ENCODE data around the gene NT5DC3.

NT5DC3 gene

DNA sequence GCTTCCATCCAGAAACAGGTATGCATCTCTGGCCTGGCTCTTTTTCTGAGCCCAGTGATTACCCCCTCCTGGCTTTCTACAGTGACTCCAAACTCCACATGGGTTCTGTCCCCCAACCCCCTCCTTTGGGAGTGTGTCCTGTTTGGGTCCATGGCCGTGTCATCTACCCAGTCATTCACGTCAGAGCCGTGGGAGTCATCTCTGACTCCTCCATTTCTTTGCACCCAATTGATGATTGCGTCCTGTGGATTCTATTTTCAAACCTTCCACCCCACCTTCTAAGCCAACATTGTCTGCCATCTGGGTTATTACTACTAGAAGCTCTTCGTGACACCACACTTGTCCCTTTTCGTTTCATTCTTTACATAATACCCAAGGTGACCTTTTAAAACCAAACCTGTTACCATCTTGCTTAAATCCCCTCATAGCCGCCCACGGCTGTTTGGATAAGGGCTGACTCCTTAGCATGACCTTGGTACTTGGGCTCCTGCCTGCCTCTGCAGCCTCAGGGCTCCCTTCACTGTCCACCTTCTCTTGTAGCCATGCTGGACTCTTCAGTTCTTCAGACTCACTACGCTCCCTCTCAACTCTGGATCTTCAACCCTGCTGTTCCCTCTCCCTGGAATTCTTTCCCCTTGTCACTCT lies 38.1 kb upstream of the NT5DC3 start:
- Histone ChIP-seq H3K36me3 (ENCODE audit: control insufficient read depth, insufficient read depth, low read length) (no peaks in the 10 kb centered on the region), H3K4me3 (ENCODE audit: insufficient read depth, low read depth, low read length, poor library complexity, severe bottlenecking) (no peak overlapping the region), H3K4me1 (ENCODE audit: control insufficient read depth, insufficient read depth, low read length, poor library complexity, severe bottlenecking) (peaks cover 4% of the 10 kb centered on the region), H3K9me3 (ENCODE audit: control insufficient read depth, low read length) (no peaks in the 10 kb centered on the region), H3K27me3 (replicated peaks; ENCODE audit: control insufficient read depth, insufficient read depth, low read length, poor library complexity, severe bottlenecking) (no peaks in the 10 kb centered on the region), H3K27ac (ENCODE audit: insufficient read depth, low read length, poor library complexity, severe bottlenecking) (no peak overlapping the region)
- DNase-seq, result no peak

DNA sequence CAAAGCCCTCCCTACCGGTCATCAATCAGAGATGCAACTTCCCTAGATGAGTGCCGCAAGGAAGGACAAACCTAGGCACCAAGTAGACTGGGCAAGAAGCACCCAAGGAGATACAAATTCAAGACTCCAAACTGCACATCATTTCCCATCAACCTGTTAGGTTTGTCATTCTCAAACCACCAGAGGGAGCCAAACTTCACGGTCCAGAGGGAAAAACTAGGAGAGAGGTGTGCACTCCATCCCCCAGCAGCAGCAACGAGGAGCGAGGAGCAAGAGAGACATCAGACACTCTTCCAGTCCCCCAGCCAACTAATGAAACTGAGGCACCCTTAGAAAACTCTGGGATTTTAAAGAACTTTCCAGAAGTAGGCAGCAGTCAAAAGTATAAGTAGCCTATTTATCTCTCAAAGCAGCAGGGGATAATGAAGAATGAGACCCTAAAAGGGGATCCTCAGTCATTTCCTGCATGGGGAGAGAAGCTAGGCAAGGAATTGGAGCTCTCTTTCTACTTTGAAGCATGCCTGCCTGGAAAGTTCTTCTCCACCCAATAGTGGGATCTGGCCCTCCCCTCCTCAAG lies 37.0 kb upstream of the NT5DC3 start:
- H3K4me1 ChIP-seq (ENCODE audit: control insufficient read depth, insufficient read depth, low read length, poor library complexity, severe bottlenecking), result peaks cover 4% of the 10 kb centered on the region
- no peak overlapping the region for H3K27ac ChIP-seq (ENCODE audit: insufficient read depth, low read length, poor library complexity, severe bottlenecking)
- no peaks in the 10 kb centered on the region for H3K36me3 ChIP-seq (ENCODE audit: control insufficient read depth, insufficient read depth, low read length)
- peak; percentile 15 to 38 (median 21) for DNase-seq
- H3K9me3 ChIP-seq (ENCODE audit: control insufficient read depth, low read length), result no peaks in the 10 kb centered on the region
- H3K27me3 ChIP-seq (replicated peaks; ENCODE audit: control insufficient read depth, insufficient read depth, low read length, poor library complexity, severe bottlenecking), result no peaks in the 10 kb centered on the region
- no peak overlapping the region for H3K4me3 ChIP-seq (ENCODE audit: insufficient read depth, low read depth, low read length, poor library complexity, severe bottlenecking)

DNA sequence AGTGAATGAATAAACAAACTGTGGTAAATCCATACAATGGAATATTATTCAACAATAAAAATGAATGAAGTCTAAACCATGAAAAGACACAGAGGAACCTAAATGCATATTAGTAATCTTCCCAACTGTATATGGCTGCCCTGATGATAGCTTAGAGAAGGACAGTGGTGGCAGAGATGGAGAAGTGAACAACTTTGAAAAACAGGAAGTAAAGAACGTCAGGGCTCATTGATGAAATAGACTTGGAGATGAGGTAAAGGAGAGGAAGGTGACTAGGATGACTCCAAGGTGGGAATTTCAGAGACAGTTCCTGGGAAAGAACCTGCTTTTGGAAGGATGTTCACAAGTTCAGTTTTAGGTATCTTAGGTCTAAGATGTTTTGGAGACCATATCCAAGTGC lies 36.3 kb upstream of the NT5DC3 start:
- H3K27ac ChIP-seq (ENCODE audit: insufficient read depth, low read length, poor library complexity, severe bottlenecking), result no peak overlapping the region
- no peaks in the 10 kb centered on the region for H3K27me3 ChIP-seq (replicated peaks; ENCODE audit: control insufficient read depth, insufficient read depth, low read length, poor library complexity, severe bottlenecking)
- peaks cover 4% of the 10 kb centered on the region for H3K4me1 ChIP-seq (ENCODE audit: control insufficient read depth, insufficient read depth, low read length, poor library complexity, severe bottlenecking)
- H3K36me3 ChIP-seq (ENCODE audit: control insufficient read depth, insufficient read depth, low read length), result no peaks in the 10 kb centered on the region
- H3K4me3 ChIP-seq (ENCODE audit: insufficient read depth, low read depth, low read length, poor library complexity, severe bottlenecking), result no peak overlapping the region
- DNase-seq, result no peak
- no peaks in the 10 kb centered on the region for H3K9me3 ChIP-seq (ENCODE audit: control insufficient read depth, low read length)

DNA sequence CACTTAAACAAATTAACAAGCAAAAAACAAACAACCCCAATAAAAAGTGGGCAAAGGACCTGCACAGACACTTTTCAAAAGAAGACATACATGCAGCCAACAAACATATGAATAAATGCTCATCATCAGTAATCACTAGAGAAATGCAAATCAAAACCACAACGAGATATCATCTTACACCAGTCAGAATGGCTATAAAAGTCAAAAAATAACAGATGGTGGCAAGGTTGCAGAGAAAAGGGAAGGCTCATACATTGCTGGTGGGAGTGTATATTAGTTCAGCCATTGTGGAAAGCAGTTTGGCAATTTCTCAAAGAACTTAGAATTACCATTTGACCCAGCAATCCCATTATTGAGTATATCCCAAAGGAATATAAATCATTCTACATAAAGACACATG lies 34.6 kb upstream of the NT5DC3 start:
- no peak overlapping the region for H3K4me3 ChIP-seq (ENCODE audit: insufficient read depth, low read depth, low read length, poor library complexity, severe bottlenecking)

DNA sequence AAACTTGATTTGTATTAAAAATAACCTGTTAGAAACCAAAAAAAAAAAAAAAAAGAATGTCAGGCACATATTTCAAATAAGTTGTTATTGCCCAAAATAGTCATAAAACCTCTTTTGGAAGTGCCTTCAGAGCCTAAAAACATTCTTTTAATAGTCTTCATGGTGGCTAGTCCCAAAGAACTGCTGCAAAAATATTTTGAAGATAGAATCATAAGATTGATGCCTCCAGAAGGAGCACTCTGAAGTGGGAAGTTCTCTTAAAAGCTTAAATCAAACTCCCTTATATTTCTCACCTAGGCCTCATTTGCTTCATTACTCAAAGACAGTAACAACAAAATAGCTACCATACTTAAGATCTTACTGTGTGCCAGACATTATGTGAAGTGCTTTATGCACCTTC lies 27.2 kb upstream of the NT5DC3 start:
- no peaks in the 10 kb centered on the region for H3K27me3 ChIP-seq (replicated peaks; ENCODE audit: control insufficient read depth, insufficient read depth, low read length, poor library complexity, severe bottlenecking)
- H3K27ac ChIP-seq (ENCODE audit: insufficient read depth, low read length, poor library complexity, severe bottlenecking), result no peak overlapping the region
- H3K4me1 ChIP-seq (ENCODE audit: control insufficient read depth, insufficient read depth, low read length, poor library complexity, severe bottlenecking), result no peaks in the 10 kb centered on the region
- no peaks in the 10 kb centered on the region for H3K36me3 ChIP-seq (ENCODE audit: control insufficient read depth, insufficient read depth, low read length)
- no peak overlapping the region for H3K4me3 ChIP-seq (ENCODE audit: insufficient read depth, low read depth, low read length, poor library complexity, severe bottlenecking)
- no peak for DNase-seq
- H3K9me3 ChIP-seq (ENCODE audit: control insufficient read depth, low read length), result no peaks in the 10 kb centered on the region

More for the DNA sequence above, 34.6 kb upstream of the NT5DC3 start:
- Histone ChIP-seq H3K27ac (ENCODE audit: insufficient read depth, low read length, poor library complexity, severe bottlenecking) (no peak overlapping the region), H3K9me3 (ENCODE audit: control insufficient read depth, low read length) (no peaks in the 10 kb centered on the region), H3K36me3 (ENCODE audit: control insufficient read depth, insufficient read depth, low read length) (no peaks in the 10 kb centered on the region), H3K27me3 (replicated peaks; ENCODE audit: control insufficient read depth, insufficient read depth, low read length, poor library complexity, severe bottlenecking) (no peaks in the 10 kb centered on the region), H3K4me1 (ENCODE audit: control insufficient read depth, insufficient read depth, low read length, poor library complexity, severe bottlenecking) (peaks cover 4% of the 10 kb centered on the region)
- no peak for DNase-seq

DNA sequence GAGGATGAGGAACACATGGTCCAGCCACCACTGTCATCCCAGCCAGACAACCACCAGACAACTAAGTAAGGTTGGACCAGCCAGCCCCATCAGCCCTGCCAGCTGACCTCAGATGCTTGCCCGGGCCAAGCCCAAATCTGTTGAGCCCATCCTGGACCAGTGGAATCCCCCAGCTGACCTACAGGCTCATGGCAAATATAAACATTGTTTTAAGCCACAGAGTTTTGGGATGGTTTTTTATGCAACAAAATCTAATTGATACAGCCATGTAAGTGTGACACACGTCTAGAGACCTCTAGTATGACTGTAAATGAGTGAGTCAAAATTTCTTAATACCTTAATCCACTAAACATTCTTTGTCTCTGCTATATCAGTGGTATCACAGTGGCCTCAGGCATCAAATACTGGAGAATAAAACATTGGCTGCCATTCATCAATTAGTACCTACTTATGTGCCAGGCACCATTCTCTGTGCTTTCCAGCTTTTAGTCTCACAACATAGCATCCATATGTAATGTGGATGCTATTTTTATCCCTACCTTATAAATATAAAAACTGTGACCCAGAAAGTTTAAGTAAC lies 24.2 kb upstream of the NT5DC3 start:
- H3K4me3 ChIP-seq (ENCODE audit: insufficient read depth, low read depth, low read length, poor library complexity, severe bottlenecking), result no peak overlapping the region
- no peaks in the 10 kb centered on the region for H3K4me1 ChIP-seq (ENCODE audit: control insufficient read depth, insufficient read depth, low read length, poor library complexity, severe bottlenecking)
- H3K27me3 ChIP-seq (replicated peaks; ENCODE audit: control insufficient read depth, insufficient read depth, low read length, poor library complexity, severe bottlenecking), result no peaks in the 10 kb centered on the region
- H3K36me3 ChIP-seq (ENCODE audit: control insufficient read depth, insufficient read depth, low read length), result no peaks in the 10 kb centered on the region
- DNase-seq, result no peak
- H3K9me3 ChIP-seq (ENCODE audit: control insufficient read depth, low read length), result no peaks in the 10 kb centered on the region
- no peak overlapping the region for H3K27ac ChIP-seq (ENCODE audit: insufficient read depth, low read length, poor library complexity, severe bottlenecking)

DNA sequence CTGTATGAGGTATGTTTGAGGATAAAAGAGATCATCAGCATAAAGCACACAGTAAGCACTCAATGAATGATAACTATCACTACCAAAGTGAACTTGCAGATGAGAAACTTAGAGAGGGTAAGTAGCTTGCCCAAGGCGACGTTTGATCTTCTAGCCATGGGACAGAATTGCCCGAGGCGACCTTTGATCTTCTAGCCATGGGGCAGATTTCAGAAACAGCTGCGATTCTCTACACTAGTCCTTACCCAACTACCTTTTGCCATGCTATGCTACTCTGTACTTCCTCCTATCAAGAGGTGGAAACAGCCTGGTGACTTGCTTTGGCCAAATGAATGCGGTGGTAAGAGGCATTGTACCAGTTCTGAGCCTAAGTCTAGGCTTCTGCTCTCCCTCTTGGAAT lies 23.7 kb upstream of the NT5DC3 start:
- no peak for DNase-seq
- Histone ChIP-seq H3K27ac (ENCODE audit: insufficient read depth, low read length, poor library complexity, severe bottlenecking) (no peak overlapping the region), H3K36me3 (ENCODE audit: control insufficient read depth, insufficient read depth, low read length) (no peaks in the 10 kb centered on the region), H3K4me1 (ENCODE audit: control insufficient read depth, insufficient read depth, low read length, poor library complexity, severe bottlenecking) (no peaks in the 10 kb centered on the region), H3K4me3 (ENCODE audit: insufficient read depth, low read depth, low read length, poor library complexity, severe bottlenecking) (no peak overlapping the region), H3K9me3 (ENCODE audit: control insufficient read depth, low read length) (no peaks in the 10 kb centered on the region), H3K27me3 (replicated peaks; ENCODE audit: control insufficient read depth, insufficient read depth, low read length, poor library complexity, severe bottlenecking) (no peaks in the 10 kb centered on the region)

DNA sequence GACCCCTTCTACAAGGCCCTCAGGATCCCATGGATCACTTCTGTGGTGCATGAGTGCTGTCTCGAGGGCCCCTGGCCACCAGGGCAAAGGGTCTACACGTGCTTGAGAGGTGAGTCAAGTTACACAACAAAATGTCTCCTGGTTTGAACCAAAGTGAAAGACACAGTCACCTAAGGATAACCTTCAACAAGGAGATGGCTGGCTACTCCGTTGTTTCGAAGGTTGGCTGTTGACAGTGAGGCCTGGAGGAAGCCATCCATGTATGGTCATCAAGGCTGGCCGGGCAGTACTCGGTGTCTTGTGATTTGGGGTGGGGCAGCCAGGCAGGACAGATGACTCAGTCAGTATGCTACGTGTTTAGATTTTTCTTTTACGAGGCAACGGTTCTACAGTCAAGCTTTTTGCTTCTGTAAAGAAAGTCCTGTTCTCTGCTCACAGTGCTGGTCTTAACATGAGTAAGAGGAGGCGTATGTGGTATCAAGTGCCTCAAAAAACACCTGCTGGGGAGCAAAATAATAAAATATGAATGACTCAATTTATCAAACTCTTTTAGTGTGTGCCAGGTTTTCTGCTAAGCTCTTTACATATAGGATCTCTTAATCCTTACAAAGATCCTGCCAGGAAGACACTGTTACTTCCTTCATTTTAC lies 18.0 kb upstream of the NT5DC3 start:
- no peak overlapping the region for H3K27ac ChIP-seq (ENCODE audit: insufficient read depth, low read length, poor library complexity, severe bottlenecking)
- no peaks in the 10 kb centered on the region for H3K27me3 ChIP-seq (replicated peaks; ENCODE audit: control insufficient read depth, insufficient read depth, low read length, poor library complexity, severe bottlenecking)
- DNase-seq, result no peak
- H3K36me3 ChIP-seq (ENCODE audit: control insufficient read depth, insufficient read depth, low read length), result no peaks in the 10 kb centered on the region
- H3K4me3 ChIP-seq (ENCODE audit: insufficient read depth, low read depth, low read length, poor library complexity, severe bottlenecking), result no peak overlapping the region
- H3K4me1 ChIP-seq (ENCODE audit: control insufficient read depth, insufficient read depth, low read length, poor library complexity, severe bottlenecking), result no peaks in the 10 kb centered on the region
- H3K9me3 ChIP-seq (ENCODE audit: control insufficient read depth, low read length), result no peaks in the 10 kb centered on the region

DNA sequence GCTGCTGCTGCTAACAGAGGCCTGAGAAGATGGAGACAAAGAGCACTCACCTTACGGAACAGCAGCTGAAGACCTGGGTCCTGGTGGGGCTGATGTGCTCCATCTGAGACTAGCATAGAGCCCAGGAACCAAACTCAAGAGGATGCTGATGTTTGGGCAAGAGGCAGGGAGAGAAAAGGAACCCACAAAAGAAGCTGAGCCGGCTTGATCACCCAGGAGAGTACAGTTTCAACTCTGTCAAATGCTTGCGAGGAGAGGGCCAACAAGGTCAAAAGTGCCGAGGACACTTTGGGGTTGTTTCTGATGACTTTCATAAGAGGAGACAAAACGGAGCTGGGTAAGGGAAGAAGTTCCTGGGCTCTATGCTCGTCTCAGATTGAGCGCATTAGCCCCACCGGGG lies 17.3 kb upstream of the NT5DC3 start:
- Histone ChIP-seq H3K27ac (ENCODE audit: insufficient read depth, low read length, poor library complexity, severe bottlenecking) (no peak overlapping the region), H3K9me3 (ENCODE audit: control insufficient read depth, low read length) (no peaks in the 10 kb centered on the region), H3K27me3 (replicated peaks; ENCODE audit: control insufficient read depth, insufficient read depth, low read length, poor library complexity, severe bottlenecking) (no peaks in the 10 kb centered on the region), H3K36me3 (ENCODE audit: control insufficient read depth, insufficient read depth, low read length) (no peaks in the 10 kb centered on the region), H3K4me3 (ENCODE audit: insufficient read depth, low read depth, low read length, poor library complexity, severe bottlenecking) (no peak overlapping the region), H3K4me1 (ENCODE audit: control insufficient read depth, insufficient read depth, low read length, poor library complexity, severe bottlenecking) (no peaks in the 10 kb centered on the region)
- no peak for DNase-seq

DNA sequence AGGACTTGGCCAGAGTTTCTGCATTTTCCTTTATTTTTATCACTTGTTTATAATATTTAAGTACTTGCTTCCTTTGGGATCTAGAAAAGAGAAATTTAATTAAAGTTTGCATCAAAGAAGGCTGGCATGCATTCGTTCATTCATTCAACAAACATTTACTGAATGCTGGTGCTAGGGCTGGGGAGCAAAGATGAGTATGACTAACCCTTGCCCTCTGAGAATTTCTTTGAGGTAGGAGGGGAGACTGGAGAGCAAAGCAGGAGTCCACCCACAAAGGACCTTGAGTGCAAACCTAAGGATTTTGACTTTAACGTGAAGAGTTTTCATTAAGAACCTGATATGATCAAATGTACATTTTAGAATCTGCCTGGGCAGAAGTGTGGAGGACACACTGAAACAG lies 16.1 kb upstream of the NT5DC3 start:
- no peaks in the 10 kb centered on the region for H3K4me1 ChIP-seq (ENCODE audit: control insufficient read depth, insufficient read depth, low read length, poor library complexity, severe bottlenecking)
- no peak overlapping the region for H3K4me3 ChIP-seq (ENCODE audit: insufficient read depth, low read depth, low read length, poor library complexity, severe bottlenecking)
- no peaks in the 10 kb centered on the region for H3K27me3 ChIP-seq (replicated peaks; ENCODE audit: control insufficient read depth, insufficient read depth, low read length, poor library complexity, severe bottlenecking)
- no peaks in the 10 kb centered on the region for H3K9me3 ChIP-seq (ENCODE audit: control insufficient read depth, low read length)
- no peak for DNase-seq
- H3K27ac ChIP-seq (ENCODE audit: insufficient read depth, low read length, poor library complexity, severe bottlenecking), result no peak overlapping the region
- no peaks in the 10 kb centered on the region for H3K36me3 ChIP-seq (ENCODE audit: control insufficient read depth, insufficient read depth, low read length)

Measured in effector memory CD4-positive, alpha-beta T cell (primary cell).